NAMALWA (cell line): ENCODE measurements around the gene INPP4B.

Experiments used
- DNase-seq: peaks from one replicate; pipeline ENCODE4 v3.0.0-alpha.2; 2015; ENCODE audit warnings: low spot score

INPP4B gene

DNA sequence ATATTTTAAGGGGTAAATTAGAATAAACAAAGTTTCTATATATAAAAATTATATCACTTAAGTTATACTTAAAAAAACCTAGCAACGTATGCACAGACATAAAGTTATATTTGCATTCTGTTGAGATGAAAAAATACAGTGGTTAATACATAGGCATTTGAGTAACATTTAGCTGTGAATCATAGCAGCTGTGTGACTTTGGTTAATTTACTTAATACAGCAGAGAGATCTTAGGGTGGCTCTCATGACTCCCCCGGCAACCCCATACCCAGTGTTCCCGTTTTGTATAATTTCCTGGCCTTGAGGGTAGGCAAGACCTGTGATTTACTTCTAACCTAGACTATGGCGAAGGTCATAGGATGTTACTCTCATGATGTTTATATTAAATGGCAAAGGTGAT lies 504.8 kb downstream of the INPP4B start:
- no peak for DNase-seq

GRCh38 chr4:142339053-142339452 lies 507.0 kb downstream of the INPP4B start:
- no peak for DNase-seq

DNA sequence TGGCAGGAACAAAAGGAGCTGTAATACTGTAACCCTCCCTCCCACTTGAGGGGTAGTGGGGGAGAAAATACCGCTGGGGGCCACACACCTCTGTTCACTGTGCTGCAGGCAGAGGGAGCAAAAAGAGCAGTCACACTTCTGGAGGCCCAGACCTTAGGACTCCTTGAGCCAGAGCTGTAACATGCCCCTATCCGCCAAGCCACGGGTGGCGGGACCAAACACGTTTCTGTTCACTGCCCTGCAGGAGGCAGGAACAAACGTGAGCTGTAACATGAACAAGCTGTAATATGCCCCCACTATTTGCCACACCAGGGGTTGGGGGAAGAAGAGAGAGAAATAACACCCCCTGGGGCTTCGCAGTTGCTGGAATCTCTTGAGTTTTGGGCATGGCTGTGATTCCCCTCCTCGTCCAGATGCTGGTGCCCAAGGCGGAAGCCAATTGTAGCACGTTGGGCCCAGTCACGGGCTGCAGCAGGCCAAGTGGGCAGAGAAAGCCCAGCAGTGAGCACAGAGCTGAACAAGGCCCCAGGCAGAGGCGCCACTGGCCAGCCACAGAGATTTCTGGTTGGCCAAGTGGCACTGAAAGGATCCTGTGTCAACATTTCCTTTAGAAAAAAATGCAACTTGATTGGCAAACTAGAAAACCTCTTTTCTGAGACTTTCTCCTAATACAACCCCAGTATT lies 509.7 kb downstream of the INPP4B start:
- no peak for DNase-seq

DNA sequence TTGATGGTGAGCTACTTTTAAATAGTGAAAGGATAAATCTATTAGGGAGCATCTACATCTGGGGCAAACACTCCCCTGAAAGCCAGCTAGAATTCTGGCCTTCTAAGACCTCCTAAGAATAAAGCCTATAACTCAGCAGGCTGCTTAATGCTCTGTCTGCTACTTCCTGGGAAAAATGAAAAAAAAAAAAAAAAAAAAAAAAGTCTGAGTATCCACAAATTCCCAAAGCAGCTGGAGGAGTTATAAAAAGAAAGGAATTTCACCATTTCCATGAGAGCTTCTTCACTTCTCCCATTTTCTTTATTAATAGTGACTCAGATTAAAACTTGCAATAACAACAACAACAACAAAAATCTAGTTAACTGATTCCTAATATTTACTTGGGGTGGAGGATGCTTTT lies 511.2 kb downstream of the INPP4B start:
- DNase-seq: no peak

GRCh38 chr4:142331646-142332045 lies 514.5 kb downstream of the INPP4B start:
- DNase-seq: no peak

- no peak for DNase-seq
These were observed 515.0 kb downstream of the INPP4B start for GRCh38 chr4:142331132-142331531.

GRCh38 chr4:142330311-142330710 lies 515.8 kb downstream of the INPP4B start:
- DNase-seq: no peak

- no peak for DNase-seq
These were observed 516.8 kb downstream of the INPP4B start for GRCh38 chr4:142329313-142329712.

- no peak for DNase-seq
These were observed 519.9 kb downstream of the INPP4B start for GRCh38 chr4:142326181-142326580.

DNA sequence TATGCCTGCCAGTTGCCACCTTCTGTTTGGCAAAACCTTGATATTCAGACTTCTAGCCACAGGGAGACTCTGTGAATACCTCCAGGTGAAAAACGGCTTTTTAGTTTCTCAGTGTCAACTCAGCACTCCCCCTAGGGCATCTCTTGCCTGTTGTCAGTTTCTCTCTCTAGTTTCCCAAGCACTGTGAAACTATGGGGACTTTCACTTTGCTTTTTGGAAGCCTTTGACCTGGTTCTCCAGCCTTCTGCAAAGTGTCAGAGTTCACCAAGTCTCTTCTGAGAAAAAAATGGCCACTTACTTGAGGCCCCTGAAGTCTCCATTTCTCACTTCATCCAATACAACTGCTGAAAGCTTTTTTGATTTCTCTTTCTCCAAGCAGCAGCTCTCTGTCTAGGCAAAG lies 521.5 kb downstream of the INPP4B start:
- DNase-seq: no peak

DNA sequence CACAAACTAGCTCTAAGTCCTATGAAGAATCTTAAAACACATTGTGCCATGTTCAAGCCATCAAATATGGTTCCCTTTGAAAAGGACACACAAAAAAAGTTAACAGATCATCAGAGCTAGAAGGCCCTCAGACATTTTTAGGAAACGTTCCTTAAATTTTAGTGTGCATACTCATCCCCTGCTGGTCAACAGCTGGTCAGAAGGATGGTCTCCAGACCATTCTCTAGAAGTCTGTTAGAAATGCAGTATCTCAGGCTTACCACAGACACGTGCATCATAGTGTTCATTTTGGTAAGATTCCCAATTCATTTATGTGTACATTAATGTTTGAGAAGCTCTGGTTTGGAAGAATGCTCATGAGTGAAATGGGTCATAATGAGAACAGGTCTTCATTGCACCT lies 523.1 kb downstream of the INPP4B start:
- DNase-seq: no peak

DNA sequence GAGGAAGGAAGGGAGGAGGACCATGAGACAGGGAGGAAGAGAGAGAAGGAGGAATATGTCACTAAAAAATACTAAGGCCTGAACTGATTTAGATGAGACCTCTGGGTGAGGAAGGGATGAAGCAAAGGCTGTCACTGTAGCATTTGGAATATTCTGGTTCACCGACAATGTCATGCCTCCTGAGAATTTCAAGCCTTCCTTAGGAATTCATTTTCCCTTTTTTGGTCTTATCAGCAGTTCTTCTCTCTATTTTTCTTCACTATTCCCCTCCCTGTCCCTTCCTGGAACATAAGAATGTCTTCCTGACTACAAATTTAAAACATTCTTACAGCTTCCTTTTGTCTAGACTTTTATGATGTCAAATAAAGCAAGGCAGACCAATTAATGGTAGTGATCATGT lies 527.8 kb downstream of the INPP4B start:
- DNase-seq: no peak

GRCh38 chr4:142316913-142317312 lies 529.2 kb downstream of the INPP4B start:
- DNase-seq: no peak

GRCh38 chr4:142316025-142316424 lies 530.1 kb downstream of the INPP4B start:
- no peak for DNase-seq

GRCh38 chr4:142314686-142315085 lies 531.4 kb downstream of the INPP4B start:
- no peak for DNase-seq

DNA sequence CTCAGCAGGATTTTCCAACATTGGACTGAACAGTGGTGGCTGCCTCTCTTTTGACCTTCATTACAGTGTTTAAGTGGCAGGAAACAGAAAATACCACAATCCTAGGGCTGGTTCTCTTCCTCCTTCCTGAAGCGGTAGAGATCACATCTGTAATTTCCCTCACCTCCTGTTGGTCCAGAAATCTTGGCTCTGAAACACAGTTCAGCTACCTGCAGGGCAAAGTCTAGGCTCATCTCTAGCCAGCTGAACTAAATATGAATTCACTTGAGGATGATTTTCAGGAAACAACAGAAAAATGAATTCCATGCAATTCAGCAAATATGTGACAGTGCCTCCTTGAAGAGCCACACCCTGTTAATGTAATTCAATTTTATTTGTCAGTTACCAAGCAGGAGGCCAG lies 531.9 kb downstream of the INPP4B start:
- DNase-seq: no peak

DNA sequence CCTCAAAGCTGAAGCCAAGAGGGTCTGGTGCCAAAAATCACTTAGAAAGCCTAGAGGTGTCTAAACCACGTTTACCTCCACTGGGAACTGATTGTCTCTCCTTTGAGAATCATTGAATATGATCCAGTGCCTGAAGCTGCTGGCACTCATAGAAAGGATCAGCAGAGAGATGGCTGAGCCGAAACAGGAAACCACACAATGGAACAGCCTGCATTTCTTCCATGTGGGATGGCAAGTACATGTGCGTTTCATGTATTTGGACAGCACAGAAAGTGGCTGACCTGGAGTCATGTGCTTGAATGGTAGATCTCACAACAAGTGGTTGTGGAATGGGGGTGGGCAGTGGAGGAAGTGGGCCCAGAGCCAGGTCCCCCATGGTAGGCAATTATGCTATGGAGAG lies 533.7 kb downstream of the INPP4B start:
- DNase-seq: no peak

- no peak for DNase-seq
These were observed 534.2 kb downstream of the INPP4B start for GRCh38 chr4:142311916-142312315.

GRCh38 chr4:142309772-142310171 lies 536.3 kb downstream of the INPP4B start:
- DNase-seq: no peak

- no peak for DNase-seq
These were observed 538.2 kb downstream of the INPP4B start for GRCh38 chr4:142307857-142308256.

GRCh38 chr4:142297313-142297712 lies 548.8 kb downstream of the INPP4B start:
- DNase-seq: no peak

- DNase-seq: no peak
These were observed 552.6 kb downstream of the INPP4B start for GRCh38 chr4:142293536-142293935.

GRCh38 chr4:142292231-142292630 lies 553.9 kb downstream of the INPP4B start:
- no peak for DNase-seq

- no peak for DNase-seq
These were observed 554.6 kb downstream of the INPP4B start for GRCh38 chr4:142291299-142292050.
